Measurements from ENCODE around the gene ADAT2. TPM values are rescaled to one million over a fixed set of nuclear protein-coding genes. Genes with fewer than 3 reads are reported as not detected.

The ADAT2 gene
- polyA plus RNA-seq, 1 of the 3 experiments (the other 2 are of a cell fraction) = 5.4 TPM

GRCh38 chr6:143405373-143406154 is 44.9 kb downstream of the ADAT2 start:
- POLR2A ChIA-PET = no interaction called here
- no peak overlapping the region for H3K4me3 ChIP-seq (ENCODE audit: low read depth in 2 of 2, low read length in 1 of 2)
- H3K9ac ChIP-seq = no peak overlapping the region

GRCh38 chr6:143402721-143403336 is 47.7 kb downstream of the ADAT2 start:
- WGBS (ENCODE audit: low lambda C conversion rate) = 78% methylated on average over 6 of the region's 7 CpGs
- Histone ChIP-seq H3K27ac (ENCODE audit: low read depth in 2 of 2, low read length in 1 of 2) (no peak overlapping the region), H2AFZ (ENCODE audit: low read depth) (no peak overlapping the region), H4K20me1 (ENCODE audit: insufficient read depth) (no peaks in the 10 kb centered on the region), H3K4me1 (ENCODE audit: control insufficient read depth in 1 of 2, insufficient read depth in 2 of 2, low read depth in 1 of 2, low read length in 1 of 2) (no peaks in the 10 kb centered on the region; a peak in 1 of 4 replicates), H3K79me2 (ENCODE audit: insufficient read depth) (no peaks in the 10 kb centered on the region), H3K4me3 (ENCODE audit: low read depth in 2 of 2, low read length in 1 of 2) (no peak overlapping the region), H3F3A (replicated peaks; ENCODE audit: insufficient read depth) (no peaks in the 10 kb centered on the region), H3K27me3 (ENCODE audit: insufficient read depth) (no peaks in the 10 kb centered on the region), H3K9me3 (no peaks in the 10 kb centered on the region), H3K4me2 (no peak overlapping the region), H3K36me3 (replicated peaks in 1 of 2; ENCODE audit: control insufficient read depth in 1 of 2, insufficient read depth in 2 of 2, low read length in 1 of 2) (no peaks in the 10 kb centered on the region), H3K9ac (no peak overlapping the region), H3K9me2 (no peaks in the 10 kb centered on the region)
- ChIA-PET POLR2A (no interaction called here), CTCF (interaction anchor here (0.7 kb wide), 2 partner anchors 11 to 928 kb away, joined by 3 read pairs; no protein-coding TSS in a partner anchor)
- TF ChIP-seq EZH2phosphoT487 (IDR thresholded peaks at IDR 0.05; ENCODE audit: borderline replicate concordance, low read depth) (no peak), RFX5 (IDR thresholded peaks at IDR 0.05; ENCODE audit: low read length) (no peak), NFIC (IDR thresholded peaks at IDR 0.05; ENCODE audit: borderline replicate concordance) (no peak), REST (IDR thresholded peaks at IDR 0.05; ENCODE audit: low read depth, low read length) (no peak), USF1 (IDR thresholded peaks at IDR 0.05; ENCODE audit: borderline replicate concordance, low read depth) (no peak), CHD2 (IDR thresholded peaks at IDR 0.05; ENCODE audit: low read length, partially characterized antibody) (no peak), RXRA (IDR thresholded peaks at IDR 0.05; ENCODE audit: borderline replicate concordance, low read depth) (no peak), SIN3A (IDR thresholded peaks at IDR 0.05; ENCODE audit: borderline replicate concordance, low read depth, low read length) (no peak), TCF12 (IDR thresholded peaks at IDR 0.05) (no peak), RCOR1 (IDR thresholded peaks at IDR 0.05; ENCODE audit: low read length) (no peak), TAF1 (IDR thresholded peaks at IDR 0.05; ENCODE audit: borderline replicate concordance, low read depth, low read length) (no peak), ELF1 (IDR thresholded peaks at IDR 0.05) (no peak), FOSL2 (IDR thresholded peaks at IDR 0.05; ENCODE audit: borderline replicate concordance, low read depth) (no peak), SMC3 (IDR thresholded peaks at IDR 0.05; ENCODE audit: low read depth, low read length) (no peak), GATA2 (CRISPR knock-in tag; IDR thresholded peaks at IDR 0.05) (no peak), FOXM1 (IDR thresholded peaks at IDR 0.05; ENCODE audit: low read depth) (no peak)
- no peak for DNase-seq

More at GRCh38 chr6:143405373-143406154, 44.9 kb downstream of the ADAT2 start:
- no peak overlapping the region for H2AFZ ChIP-seq (ENCODE audit: low read depth)
- H3K36me3 ChIP-seq (replicated peaks in 1 of 2; ENCODE audit: control insufficient read depth in 1 of 2, insufficient read depth in 2 of 2, low read length in 1 of 2) = no peaks in the 10 kb centered on the region
- WGBS (ENCODE audit: low lambda C conversion rate) = 76% methylated on average over 9 of the region's 9 CpGs
- no peaks in the 10 kb centered on the region for H3K4me1 ChIP-seq (ENCODE audit: control insufficient read depth in 1 of 2, insufficient read depth in 2 of 2, low read depth in 1 of 2, low read length in 1 of 2)
- H3K27me3 ChIP-seq (ENCODE audit: insufficient read depth) = no peaks in the 10 kb centered on the region
- H3F3A ChIP-seq (replicated peaks; ENCODE audit: insufficient read depth) = peaks cover 4% of the 10 kb centered on the region
- CTCF ChIA-PET = interaction anchor here (1.2 kb wide), 1 partner anchor 22 kb away, joined by 6 read pairs; no protein-coding TSS in a partner anchor
- H3K9me3 ChIP-seq = no peaks in the 10 kb centered on the region
- no peak overlapping the region for H3K4me2 ChIP-seq
- DNase-seq = no peak
- H3K79me2 ChIP-seq (ENCODE audit: insufficient read depth) = no peaks in the 10 kb centered on the region
- no peak overlapping the region for H3K27ac ChIP-seq (ENCODE audit: low read depth in 2 of 2, low read length in 1 of 2)
- no peaks in the 10 kb centered on the region for H3K9me2 ChIP-seq
- TF ChIP-seq ELF1 (IDR thresholded peaks at IDR 0.05) (no peak), POLR2AphosphoS5 (IDR thresholded peaks at IDR 0.05; ENCODE audit: low read depth, low read length) (no peak), MEF2A (IDR thresholded peaks at IDR 0.05; ENCODE audit: borderline replicate concordance, low read depth) (no peak)
- H4K20me1 ChIP-seq (ENCODE audit: insufficient read depth) = no peaks in the 10 kb centered on the region
